A673 (cell line): ENCODE results near the gene JCAD. TPM values are rescaled to one million over a fixed set of nuclear protein-coding genes. Genes with fewer than 3 reads are reported as not detected.

Experiments used
- BruUV-seq: library from RNA; stranded (reverse); fragments of 400-500 nt; replicated peaks from 2 replicates; lab custom pipeline; 2021; lab: Mats Ljungman, UMichigan
- CTCF ChIA-PET: fragments of 300-600 bp; sonication (Branson Sonifier 250); formaldehyde crosslinking; loops from one replicate; lab custom pipeline; 2022; ENCODE audit warnings: antibody characterized with exemption; lab: Charles Lee
- POLR2A ChIA-PET: fragments of 300-600 bp; sonication (Branson Sonifier 250); formaldehyde crosslinking; loops from one replicate; lab custom pipeline; 2022; ENCODE audit warnings: antibody characterized with exemption; ENCODE audit not compliant: low non-redundant PET; lab: Charles Lee
- DNase-seq: peaks from one replicate; pipeline ENCODE4 v3.0.0-alpha.2; 2015; ENCODE audit warnings: low spot score
- H3K27ac ChIP-seq: fragments of 200-600 bp; sonication (generic); 2 replicates; pipeline ENCODE4 v1.5.1; 2016; ENCODE audit warnings: mixed run types, low read depth, mild to moderate bottlenecking, mixed read lengths, antibody characterized with exemption, low read length; ENCODE audit not compliant: poor library complexity, severe bottlenecking
- H3K27me3 ChIP-seq: fragments of 200-600 bp; sonication (generic); replicated peaks from 2 replicates; pipeline ENCODE4 v1.6.1; 2017; ENCODE audit warnings: mixed run types, low read depth, mild to moderate bottlenecking, mixed read lengths, antibody characterized with exemption, low read length; ENCODE audit not compliant: insufficient read depth, poor library complexity
- H3K36me3 ChIP-seq: fragments of 200-600 bp; sonication (generic); 2 replicates; pipeline ENCODE4 v1.6.1; 2016; ENCODE audit warnings: mixed run types, mild to moderate bottlenecking, mixed read lengths, antibody characterized with exemption, low read length; ENCODE audit not compliant: insufficient read depth, poor library complexity, severe bottlenecking
- H3K4me1 ChIP-seq: fragments of 200-600 bp; sonication (generic); 2 replicates; pipeline ENCODE4 v1.6.1; 2017; ENCODE audit warnings: mixed run types, mild to moderate bottlenecking, mixed read lengths, antibody characterized with exemption, low read length; ENCODE audit not compliant: insufficient read depth, poor library complexity, severe bottlenecking
- H3K4me3 ChIP-seq: fragments of 200-600 bp; sonication (generic); 2 replicates; pipeline ENCODE4 v1.5.1; 2016; ENCODE audit warnings: low read depth, mixed run types, mild to moderate bottlenecking, mixed read lengths, low read length; ENCODE audit not compliant: poor library complexity, severe bottlenecking
- H3K9me3 ChIP-seq: fragments of 200-600 bp; sonication (generic); 2 replicates; pipeline ENCODE4 v1.6.1; 2016; ENCODE audit warnings: mixed run types, low read depth, mild to moderate bottlenecking, mixed read lengths, antibody characterized with exemption, low read length; ENCODE audit not compliant: poor library complexity, severe bottlenecking
- CTCF ChIP-seq: fragments of 300-800, 200-600 bp; sonication (generic); conservative IDR thresholded peaks from 2 replicates; pipeline ENCODE4 v1.5.1; 2017; ENCODE audit warnings: low read depth, mild to moderate bottlenecking, antibody characterized with exemption, low read length, moderate library complexity, mixed read lengths
- EZH2 ChIP-seq: fragments of 200-600 bp; sonication (generic); IDR thresholded peaks from 2 replicates; pipeline ENCODE4 v1.6.1; 2017; ENCODE audit warnings: borderline replicate concordance, low read depth, mild to moderate bottlenecking, mixed read lengths, antibody characterized with exemption, low read length; ENCODE audit not compliant: poor library complexity, severe bottlenecking
- intact Hi-C: fragments of 100-400 bp; cut with micrococcal nuclease; formaldehyde crosslinking; loops from one replicate; pipeline ENCODE4 v1.10.0; 2022; ENCODE audit not compliant: unreplicated experiment
- total RNA-seq: library from RNA; stranded (reverse); gene quantifications from 2 replicates; pipeline ENCODE4 v1.2.3, GENCODE V29; 2021

Gene JCAD
- total RNA-seq, 1 experiment from 2014 or later: 65.8 TPM

- ChIA-PET POLR2A (no interaction called here), CTCF (no interaction called here)
- BruUV-seq: no TSS peak
- Histone ChIP-seq H3K9me3 (peaks cover 7% of the 10 kb centered on the region), H3K4me3 (no peak overlapping the region), H3K4me1 (no peaks in the 10 kb centered on the region), H3K27me3 (no peaks in the 10 kb centered on the region), H3K36me3 (no peaks in the 10 kb centered on the region), H3K27ac (no peak overlapping the region)
- intact Hi-C loops: no loop called here
- no peak for DNase-seq
- no peak for TF ChIP-seq CTCF
Observed at GRCh38 chr10:29987471-29987870, 71.9 kb downstream of the JCAD start.

GRCh38 chr10:29982997-29983648 lies 76.3 kb downstream of the JCAD start:
- intact Hi-C loops: no loop called here
- TF ChIP-seq EZH2 (no peak), CTCF (no peak)

GRCh38 chr10:29981510-29981909 lies 77.9 kb downstream of the JCAD start:
- no peak overlapping the region for H3K4me3 ChIP-seq
- no peaks in the 10 kb centered on the region for H3K36me3 ChIP-seq
- no peak for DNase-seq
- no peak for TF ChIP-seq EZH2
- no peak for TF ChIP-seq CTCF
- ChIA-PET POLR2A (no interaction called here), CTCF (no interaction called here)
- intact Hi-C loops: no loop called here
- no peak overlapping the region for H3K27ac ChIP-seq
- peaks cover 7% of the 10 kb centered on the region for H3K9me3 ChIP-seq
- BruUV-seq: no TSS peak
- H3K27me3 ChIP-seq: no peaks in the 10 kb centered on the region
- no peaks in the 10 kb centered on the region for H3K4me1 ChIP-seq

More at GRCh38 chr10:29982997-29983648, 76.3 kb downstream of the JCAD start:
- H3K27ac ChIP-seq: no peak overlapping the region
- no peaks in the 10 kb centered on the region for H3K36me3 ChIP-seq
- H3K9me3 ChIP-seq: peaks cover 7% of the 10 kb centered on the region
- no TSS peak for BruUV-seq
- H3K4me1 ChIP-seq: no peaks in the 10 kb centered on the region
- H3K27me3 ChIP-seq: no peaks in the 10 kb centered on the region
- DNase-seq: no peak
- H3K4me3 ChIP-seq: no peak overlapping the region
- POLR2A ChIA-PET: no interaction called here
- CTCF ChIA-PET: no interaction called here
